Fibroblast of skin of scalp (primary cell): ENCODE data around the gene TPP1.

Source experiments
- DNase-seq: peaks from one replicate; pipeline ENCODE4 v3.0.0-alpha.2; 2013

The TPP1 gene

GRCh38 chr11:6646918-6647679 is 27.9 kb upstream of the TPP1 start:
- peak; percentile 64 for DNase-seq

DNA sequence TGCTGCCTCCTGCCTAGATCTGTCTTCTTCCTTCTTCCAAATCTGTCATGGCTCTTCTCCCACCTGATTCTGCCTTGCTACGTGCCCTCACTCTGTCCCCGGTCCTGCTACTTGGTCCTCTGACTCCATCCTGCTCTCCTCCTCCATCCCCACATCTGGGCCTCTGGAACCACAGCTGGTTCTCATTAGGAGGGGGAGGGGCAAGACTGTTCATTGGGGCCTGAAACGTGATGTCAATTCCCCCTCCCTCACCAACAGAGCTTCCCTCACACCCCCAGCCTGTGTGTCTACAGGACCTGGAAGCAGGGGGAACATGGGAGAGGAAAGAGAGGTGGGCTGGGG is 27.3 kb upstream of the TPP1 start:
- peak; percentile 89 for DNase-seq

DNA sequence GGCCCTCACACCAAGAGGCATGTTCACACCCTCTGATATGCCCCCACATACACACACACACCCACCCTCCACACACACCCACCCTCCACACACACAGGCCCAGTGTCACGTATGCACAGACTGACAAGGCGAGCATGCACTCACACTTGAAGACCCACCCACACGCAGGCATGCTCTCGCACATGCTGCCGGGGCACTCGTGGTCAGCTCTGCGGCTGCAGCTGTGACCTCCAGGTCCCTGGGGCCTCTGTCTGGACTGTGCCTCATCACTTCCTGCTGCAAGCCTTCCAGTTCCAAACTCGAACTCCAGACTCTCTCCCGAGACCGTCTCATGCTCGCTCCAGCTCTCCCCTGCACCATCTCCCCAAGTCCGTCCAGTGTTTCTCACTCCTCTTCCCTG is 26.8 kb upstream of the TPP1 start:
- DNase-seq, result peak; percentile 73

DNA sequence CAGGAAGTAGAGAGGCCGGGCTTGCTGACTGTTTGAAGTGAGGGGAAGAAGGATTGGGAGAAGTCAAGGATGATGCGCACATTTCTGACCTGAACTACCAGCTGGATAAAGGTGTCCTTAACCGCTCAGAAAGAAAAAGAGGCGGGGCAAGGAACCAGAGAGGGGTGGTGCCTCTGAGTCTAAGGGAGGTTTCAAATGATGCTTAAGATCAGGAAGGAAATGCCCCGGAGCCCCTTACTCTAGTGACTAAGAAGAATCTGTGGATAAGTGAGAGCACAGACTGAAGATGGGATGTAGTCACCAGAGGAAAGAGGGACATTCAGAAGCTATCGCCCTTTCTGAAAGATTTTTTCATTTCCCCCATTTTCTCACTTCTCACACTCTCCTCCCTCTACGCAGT is 23.7 kb upstream of the TPP1 start:
- no peak for DNase-seq

DNA sequence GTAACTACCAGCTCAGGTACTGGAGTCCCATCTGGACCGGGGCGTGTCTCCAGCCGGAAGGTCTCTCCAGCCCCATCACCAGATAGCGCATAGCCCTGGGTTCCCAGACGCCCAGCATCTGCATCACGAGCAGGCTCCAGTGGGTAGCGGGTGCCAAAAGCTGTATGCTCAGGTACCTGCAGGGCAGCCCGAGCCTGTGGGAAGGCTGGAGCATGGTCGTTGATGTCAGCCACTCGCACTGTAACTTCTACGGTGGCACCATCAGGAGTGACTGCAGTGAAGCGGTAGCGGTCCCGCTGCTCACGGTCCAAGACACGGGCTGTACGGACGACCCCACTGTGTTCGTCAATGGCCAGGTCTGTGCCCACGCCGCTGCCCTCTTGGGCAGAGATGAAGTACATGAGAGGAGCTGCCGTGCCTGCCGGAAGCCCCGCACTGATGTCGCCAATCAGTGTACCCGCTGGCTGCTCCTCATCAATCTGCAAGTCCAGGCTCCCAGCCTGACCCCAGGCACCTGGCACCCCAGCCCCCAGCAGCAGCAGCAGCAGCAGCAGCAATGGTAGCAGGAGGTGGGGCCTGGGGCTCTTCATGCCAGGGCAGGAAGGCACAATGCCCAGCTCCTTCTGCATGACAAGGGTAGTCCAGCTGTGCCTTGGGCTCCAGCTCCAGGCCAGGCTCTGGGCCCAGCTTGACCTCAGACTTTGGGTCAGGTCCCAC is 21.9 kb upstream of the TPP1 start:
- no peak for DNase-seq

GRCh38 chr11:6640036-6640984 is 21.1 kb upstream of the TPP1 start:
- no peak for DNase-seq

DNA sequence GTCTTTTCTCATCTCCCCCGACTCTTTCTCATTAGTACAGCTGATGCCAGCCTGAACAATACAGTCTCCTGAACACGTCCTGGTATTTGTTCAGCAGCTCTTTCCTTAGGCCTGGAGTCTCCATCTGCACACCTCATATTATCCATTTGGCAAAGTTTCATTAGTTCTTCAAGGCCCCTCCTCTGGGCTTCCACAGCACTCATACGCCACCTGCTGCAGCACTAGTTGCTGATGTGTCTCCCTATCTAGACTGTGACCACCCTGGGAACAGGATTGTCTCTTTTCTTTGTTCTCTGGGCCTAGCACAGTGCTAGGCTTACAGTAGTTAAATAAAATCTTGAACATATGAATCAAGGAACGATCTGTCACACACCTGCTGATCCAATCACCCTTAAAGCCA is 19.2 kb upstream of the TPP1 start:
- no peak for DNase-seq

DNA sequence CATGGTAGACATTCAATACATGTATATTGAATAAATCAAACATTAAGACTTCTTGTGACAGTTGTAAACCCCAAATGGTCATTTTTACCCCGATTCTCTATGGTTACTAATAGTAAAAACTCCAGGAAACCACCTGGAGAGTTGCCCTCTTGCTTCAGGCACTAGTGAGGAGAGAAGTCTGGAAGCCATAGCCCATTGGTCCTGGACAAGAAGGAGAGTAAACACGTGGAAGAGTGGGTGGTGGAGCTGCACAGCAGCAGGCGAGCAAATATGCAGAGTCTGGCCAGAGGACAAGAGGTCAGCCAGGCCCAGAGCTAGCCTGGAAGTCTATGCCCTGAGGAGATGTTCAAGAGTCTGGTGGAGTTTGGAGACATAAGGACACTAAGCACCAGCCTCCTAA is 18.6 kb upstream of the TPP1 start:
- no peak for DNase-seq

DNA sequence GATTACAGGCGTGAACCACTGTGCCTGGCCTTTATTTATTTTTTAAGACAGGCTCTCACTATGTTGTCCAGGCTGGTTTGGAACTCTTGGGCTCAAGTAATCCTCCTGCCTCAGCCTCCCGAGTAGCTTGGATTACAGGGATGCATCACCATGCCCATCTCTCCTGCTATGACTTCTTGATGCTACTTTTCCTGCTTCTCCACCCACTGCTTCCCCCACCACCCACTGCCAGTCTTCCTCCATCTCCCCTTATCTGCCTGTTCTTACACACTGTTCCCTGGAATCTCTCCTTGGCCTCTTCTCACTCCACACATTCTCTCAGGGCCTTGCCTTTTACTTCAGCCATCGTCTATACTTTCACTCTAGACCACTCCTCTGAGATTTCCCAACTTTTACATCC is 17.3 kb upstream of the TPP1 start:
- DNase-seq, result no peak

DNA sequence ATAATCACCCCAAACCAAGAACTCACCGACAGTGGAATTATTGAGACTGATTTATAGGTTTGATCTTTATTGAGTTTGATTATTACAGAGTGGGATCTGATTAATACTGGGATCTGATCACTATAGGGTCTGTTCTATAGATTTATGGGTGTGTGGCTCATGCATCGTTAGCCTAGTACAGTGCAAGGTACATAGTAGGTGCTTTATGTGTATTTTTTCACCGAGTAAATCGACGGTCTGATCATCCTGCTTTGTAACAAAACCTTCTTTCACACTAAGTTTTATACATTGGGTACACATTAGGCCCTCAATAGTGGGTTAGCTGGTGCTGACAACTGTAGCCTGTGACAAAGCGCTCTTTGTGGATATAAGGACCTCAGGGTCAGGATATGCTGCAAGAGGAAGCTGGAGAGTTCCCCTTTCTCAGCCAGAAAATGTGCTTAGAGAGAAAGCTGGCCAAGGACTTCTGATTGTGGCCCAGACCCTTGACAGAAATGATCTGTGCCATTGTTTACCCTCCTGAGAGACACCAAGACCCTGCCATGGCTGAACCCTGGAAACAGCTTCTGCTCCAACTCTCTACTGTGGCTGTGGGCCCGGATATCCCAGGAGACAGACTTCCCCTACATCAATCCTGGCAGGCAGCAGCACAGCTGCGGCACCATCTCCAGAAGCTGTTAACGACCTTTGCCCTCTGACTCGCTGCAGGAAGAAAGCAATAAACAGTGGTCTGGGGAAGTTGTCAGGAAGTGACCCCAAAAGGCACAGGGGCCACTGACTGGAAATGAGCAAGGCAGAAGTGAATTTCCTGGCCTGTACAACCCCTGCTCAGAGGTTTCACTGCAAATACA is 16.1 kb upstream of the TPP1 start:
- DNase-seq, result no peak

DNA sequence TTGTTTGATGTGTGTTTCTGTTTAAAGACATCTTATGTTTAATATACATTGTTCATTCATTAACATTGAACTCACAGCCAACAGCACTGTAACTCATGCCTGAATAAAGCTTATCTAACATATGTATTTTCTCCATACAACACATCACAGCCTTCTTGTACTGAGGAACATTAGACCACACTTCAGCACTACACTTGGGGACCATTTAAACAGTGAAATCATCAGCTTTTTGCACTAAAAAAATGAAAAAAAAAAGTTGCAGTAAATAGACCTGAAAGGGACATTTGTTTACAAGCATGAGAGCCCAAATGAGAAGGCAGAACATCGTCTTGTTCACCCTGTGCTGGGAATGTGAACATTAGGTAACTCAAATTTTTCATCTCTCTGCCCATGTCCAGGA is 15.3 kb upstream of the TPP1 start:
- DNase-seq, result no peak

GRCh38 chr11:6633422-6634408 is 14.5 kb upstream of the TPP1 start:
- DNase-seq, result no peak

DNA sequence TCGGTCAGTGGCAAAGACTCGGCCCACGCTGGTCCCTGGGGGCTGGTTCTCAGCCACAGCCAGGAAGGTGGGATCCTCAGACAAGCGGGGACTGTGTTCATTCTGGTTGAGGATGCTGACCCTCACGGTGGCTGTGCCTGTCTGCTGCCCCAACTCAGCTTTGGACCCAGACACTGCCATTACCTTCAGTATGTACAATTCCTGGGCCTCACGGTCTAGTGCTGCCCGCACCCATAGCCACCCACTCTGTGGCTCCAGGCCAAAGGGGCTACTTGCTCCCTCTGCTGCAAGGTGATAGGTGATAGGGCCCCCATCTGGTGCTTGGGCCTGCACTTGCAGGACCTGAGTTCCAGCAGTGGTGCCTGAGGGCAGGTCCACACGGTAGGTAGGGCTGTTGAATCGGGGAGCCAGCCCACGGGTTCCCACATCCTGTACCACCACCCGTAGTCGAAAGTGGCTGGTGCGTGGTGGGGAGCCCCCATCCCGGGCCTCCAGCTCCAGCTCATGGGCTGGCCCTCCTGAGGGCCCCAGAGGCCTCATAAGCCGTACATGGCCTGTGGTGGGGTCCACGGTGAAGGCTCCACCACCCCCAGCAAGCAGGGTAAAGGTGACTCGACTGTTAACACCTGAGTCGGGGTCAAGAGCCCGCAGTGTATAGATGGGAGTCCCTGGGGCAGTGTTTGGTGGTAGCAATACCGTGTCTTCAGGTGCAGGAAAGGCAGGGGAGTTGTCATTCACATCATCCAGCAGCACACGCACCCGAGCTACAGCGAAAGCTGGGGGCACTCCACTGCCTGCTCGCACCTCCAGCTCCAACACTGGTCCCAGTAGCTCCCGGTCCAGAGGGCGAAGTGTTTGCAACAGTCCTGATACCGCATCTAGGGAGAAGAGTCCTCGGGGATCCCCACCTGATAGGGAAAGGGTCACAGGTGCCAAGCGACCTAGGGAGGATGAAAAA is 13.2 kb upstream of the TPP1 start:
- DNase-seq, result no peak

GRCh38 chr11:6631361-6631890 is 12.2 kb upstream of the TPP1 start:
- no peak for DNase-seq

- DNase-seq, result no peak
Measured at GRCh38 chr11:6630632-6631291, 11.5 kb upstream of the TPP1 start.

GRCh38 chr11:6629892-6630631 is 10.8 kb upstream of the TPP1 start:
- DNase-seq, result no peak

GRCh38 chr11:6629573-6629891 is 10.3 kb upstream of the TPP1 start:
- DNase-seq, result no peak

DNA sequence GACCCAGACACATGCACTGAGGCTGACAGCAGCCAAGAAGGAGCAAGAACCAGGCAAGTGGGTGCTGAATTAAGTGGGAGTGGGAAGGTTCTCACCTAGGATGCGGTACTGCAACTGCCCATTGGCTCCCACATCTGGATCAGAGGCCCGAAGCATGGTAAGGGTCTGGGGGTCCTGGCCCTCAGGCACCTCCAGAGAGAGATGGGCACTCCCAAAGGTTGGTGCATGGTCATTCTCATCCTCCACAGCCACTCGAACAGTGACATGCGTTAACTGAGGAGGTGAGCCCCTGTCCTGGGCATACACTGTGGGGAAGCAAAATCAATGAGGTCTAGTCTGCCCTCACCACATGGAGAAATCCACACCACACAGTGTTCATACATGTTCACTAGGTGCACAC is 9.3 kb upstream of the TPP1 start:
- DNase-seq, result no peak
